GM21526 (cell line): ENCODE data around the gene ODAD3.
"Not testable (repeated sequence)": the region's sequence is repeated elsewhere in the genome, so short reads cannot be mapped to it uniquely, and the experiment has no call there.

ENCODE experiments used
- ATAC-seq: cut with Tn5 transposase; IDR thresholded peaks from one replicate; pipeline ENCODE4 v1.9.1; 2021; ENCODE audit warnings: moderate library complexity; ENCODE audit not compliant: unreplicated experiment, low FRiP score

ODAD3 gene

GRCh38 chr19:11435057-11435832 is at the start of gene ODAD3, which contains the start of gene PRKCSH:
TSS of gene ODAD3 (minus strand) at chr19:11435121. CDS start at chr19:11435016, 105 bp downstream.
TSS of gene PRKCSH (plus strand) at chr19:11435635. CDS start at chr19:11436118, 483 bp downstream.
- peak; percentile 79 for ATAC-seq

GRCh38 chr19:11483366-11484111 is 48.6 kb upstream of the ODAD3 start:
- ATAC-seq, result no peak

- peak; percentile 45 for ATAC-seq
Observed at GRCh38 chr19:11482384-11483050, 47.6 kb upstream of the ODAD3 start.

- ATAC-seq, result peak; percentile 36
Observed at GRCh38 chr19:11481534-11482383, 46.8 kb upstream of the ODAD3 start.

- ATAC-seq, result no peak
Observed at GRCh38 chr19:11480715-11481533, 46.0 kb upstream of the ODAD3 start, which contains the start of gene ELAVL3. TSS of gene ELAVL3 (minus strand) at chr19:11481046. CDS start at chr19:11480608, 438 bp downstream.

GRCh38 chr19:11479898-11480714 is 45.2 kb upstream of the ODAD3 start:
- ATAC-seq, result no peak

- ATAC-seq, result no peak
Observed at GRCh38 chr19:11479090-11479897, 44.4 kb upstream of the ODAD3 start.

- no peak for ATAC-seq
Observed at GRCh38 chr19:11478167-11479089, 43.5 kb upstream of the ODAD3 start.

GRCh38 chr19:11475861-11476260 is 40.9 kb upstream of the ODAD3 start:
- ATAC-seq, result no peak

- ATAC-seq, result not testable (repeated sequence)
Observed at GRCh38 chr19:11475343-11475742, 40.4 kb upstream of the ODAD3 start.

- no peak for ATAC-seq
Observed at GRCh38 chr19:11473725-11474124, 38.8 kb upstream of the ODAD3 start.

- not testable (repeated sequence) for ATAC-seq
Observed at GRCh38 chr19:11468266-11468845, 33.4 kb upstream of the ODAD3 start.

GRCh38 chr19:11465600-11465999 is 30.7 kb upstream of the ODAD3 start:
- ATAC-seq, result no peak

- no peak for ATAC-seq
Observed at GRCh38 chr19:11464333-11465265, 29.7 kb upstream of the ODAD3 start.

GRCh38 chr19:11463391-11463790 is 28.5 kb upstream of the ODAD3 start:
- no peak for ATAC-seq
